NCI-H774 (cell line): ENCODE measurements around the gene LRRC37A3.
"Not testable (repeated sequence)": the region's sequence is repeated elsewhere in the genome, so short reads cannot be mapped to it uniquely, and the experiment has no call there.

Source experiments
- DNase-seq: peaks from one replicate; lab custom pipeline; 2025; lab: John Stamatoyannopoulos, UW

LRRC37A3 gene

DNA sequence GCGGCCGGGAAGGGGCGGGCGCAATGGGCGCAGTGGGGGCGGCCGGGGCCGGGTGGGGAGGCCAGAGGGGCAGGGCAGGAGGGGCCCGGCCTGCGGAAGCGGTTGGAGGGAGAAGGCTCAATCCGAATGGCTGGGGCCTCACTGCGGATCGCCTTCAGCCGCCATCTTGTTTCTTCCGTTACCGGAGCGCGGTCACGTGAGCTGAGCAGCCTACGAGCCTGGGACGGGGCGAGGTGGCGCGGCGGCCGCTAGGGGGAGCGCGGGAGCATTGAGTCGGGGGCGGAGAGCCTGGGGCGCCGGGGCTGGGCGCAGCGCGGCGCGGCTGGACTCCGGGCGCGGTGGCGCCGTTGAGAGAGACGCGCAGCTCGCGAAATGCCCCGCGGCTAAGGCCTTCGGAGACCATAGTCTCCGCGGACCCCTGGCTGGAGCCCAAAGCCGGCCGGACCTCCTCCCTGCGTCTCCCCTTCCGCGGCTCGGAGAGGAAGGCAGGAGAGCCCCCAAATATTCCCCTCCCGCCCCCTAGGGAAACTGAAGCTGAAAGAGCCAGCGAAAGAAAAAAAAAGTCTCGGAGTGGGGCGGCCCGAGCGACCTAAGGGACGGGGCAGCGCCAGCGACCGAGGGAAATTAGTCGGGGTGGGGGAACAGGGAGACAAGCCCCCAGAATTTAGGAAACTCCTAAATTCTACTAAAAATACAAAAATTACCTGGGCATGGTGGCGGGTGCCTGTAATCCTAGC is at the start of gene LRRC37A3:
LRRC37A3 (minus strand) TSS at position 190 of the 737 bp plus-strand sequence. CDS start 22,221 bp downstream, outside the sequence.
- DNase-seq = peak; percentile 98

GRCh38 chr17:64965873-64966287 is 46.6 kb upstream of the LRRC37A3 start:
- DNase-seq = peak; percentile 79

DNA sequence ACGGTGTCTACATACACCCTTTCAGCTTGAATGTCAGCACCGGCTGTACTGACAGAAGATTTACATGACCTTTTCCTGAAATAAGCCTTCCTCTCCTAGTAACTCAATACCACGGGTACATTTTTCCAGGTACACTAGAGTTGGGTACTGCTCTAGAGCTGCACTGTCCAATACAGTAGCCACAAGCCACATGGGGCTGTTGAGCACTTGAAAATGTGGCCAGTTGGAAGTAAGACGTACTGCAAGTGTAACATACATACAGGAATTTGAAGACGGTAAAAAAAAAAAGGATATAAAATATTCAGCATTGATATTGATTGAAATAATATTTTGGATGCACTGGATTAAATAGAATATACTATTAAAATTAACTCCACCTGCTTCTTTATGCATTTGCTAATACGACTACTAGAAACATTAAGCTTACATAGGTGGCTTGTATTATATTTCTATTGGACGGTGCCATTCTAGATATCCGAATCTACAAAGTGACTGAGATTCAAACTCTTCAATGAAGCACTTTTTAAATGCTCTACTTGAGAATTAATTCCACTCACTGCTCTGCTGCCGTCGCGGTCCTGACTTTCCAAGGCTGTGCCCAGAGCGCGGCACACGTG is 46.1 kb upstream of the LRRC37A3 start:
- DNase-seq = not testable (repeated sequence)

- no peak for DNase-seq
Observed at GRCh38 chr17:64964796-64965195, 45.5 kb upstream of the LRRC37A3 start.

GRCh38 chr17:64963814-64964213 is 44.5 kb upstream of the LRRC37A3 start:
- DNase-seq = not testable (repeated sequence)

- peak; percentile 66 for DNase-seq
Observed at GRCh38 chr17:64961563-64962378, 42.5 kb upstream of the LRRC37A3 start.

- DNase-seq = no peak
Observed at GRCh38 chr17:64951877-64952276, 32.6 kb upstream of the LRRC37A3 start.

DNA sequence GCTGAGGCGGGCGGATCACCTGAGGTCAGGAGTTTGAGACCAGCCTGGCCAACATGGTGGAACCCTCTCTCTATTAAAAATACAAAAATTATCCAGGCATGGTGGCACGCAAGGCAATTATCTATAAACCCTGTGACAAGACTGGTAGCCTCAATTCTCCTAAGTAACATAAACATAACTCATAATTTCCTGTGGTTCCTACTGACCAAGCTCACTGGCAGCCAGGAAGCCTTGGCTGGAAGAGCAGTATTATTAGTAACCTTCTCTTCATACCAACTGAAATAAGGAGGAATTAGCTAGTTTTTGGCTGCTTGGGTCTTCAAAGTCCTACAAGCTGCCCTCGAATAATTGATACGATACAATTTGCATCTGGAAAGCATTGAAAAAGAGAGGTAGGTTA is 31.6 kb upstream of the LRRC37A3 start:
- no peak for DNase-seq

GRCh38 chr17:64947152-64947551 is 27.9 kb upstream of the LRRC37A3 start:
- no peak for DNase-seq

DNA sequence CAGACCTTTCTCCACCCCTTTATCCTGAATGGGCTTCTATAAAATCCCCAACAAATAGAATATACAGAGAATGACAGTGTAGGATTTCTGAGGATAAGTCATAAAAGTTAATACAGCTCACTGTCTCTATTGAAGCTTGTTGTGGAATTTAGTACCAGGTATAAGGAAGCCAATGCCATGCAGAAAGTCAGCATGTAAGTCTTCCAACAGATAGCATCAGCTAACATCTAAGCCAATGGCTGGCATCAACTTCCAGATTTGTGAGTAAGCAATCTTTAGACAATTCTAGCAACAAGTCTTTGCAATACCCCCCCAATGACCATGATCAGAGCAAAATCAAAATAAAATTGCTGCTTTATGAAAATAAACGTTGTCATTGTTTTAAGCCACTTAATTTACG is 22.5 kb upstream of the LRRC37A3 start:
- no peak for DNase-seq

DNA sequence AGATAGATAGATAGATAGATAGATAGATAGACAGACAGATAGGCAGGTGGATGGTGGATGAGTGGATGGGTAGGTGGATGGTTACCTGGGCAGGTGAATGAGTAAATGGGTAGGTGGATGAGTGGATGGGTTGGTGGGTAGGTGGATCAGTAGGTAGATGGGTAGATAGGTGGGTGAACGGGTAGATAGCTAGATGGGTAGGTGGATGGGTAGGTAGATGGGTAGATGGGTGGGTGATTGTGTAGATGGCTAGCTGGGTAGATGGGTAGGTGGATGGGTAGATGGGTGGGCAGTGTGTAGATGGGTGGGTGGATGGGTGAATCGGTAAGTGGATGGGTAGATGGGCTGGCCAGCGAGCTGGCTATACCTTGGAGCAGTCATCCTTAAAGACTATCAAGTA is 21.8 kb upstream of the LRRC37A3 start:
- DNase-seq = no peak

- no peak for DNase-seq
Observed at GRCh38 chr17:64940055-64940454, 20.8 kb upstream of the LRRC37A3 start.

GRCh38 chr17:64938925-64939474 is 19.7 kb upstream of the LRRC37A3 start:
- no peak for DNase-seq

DNA sequence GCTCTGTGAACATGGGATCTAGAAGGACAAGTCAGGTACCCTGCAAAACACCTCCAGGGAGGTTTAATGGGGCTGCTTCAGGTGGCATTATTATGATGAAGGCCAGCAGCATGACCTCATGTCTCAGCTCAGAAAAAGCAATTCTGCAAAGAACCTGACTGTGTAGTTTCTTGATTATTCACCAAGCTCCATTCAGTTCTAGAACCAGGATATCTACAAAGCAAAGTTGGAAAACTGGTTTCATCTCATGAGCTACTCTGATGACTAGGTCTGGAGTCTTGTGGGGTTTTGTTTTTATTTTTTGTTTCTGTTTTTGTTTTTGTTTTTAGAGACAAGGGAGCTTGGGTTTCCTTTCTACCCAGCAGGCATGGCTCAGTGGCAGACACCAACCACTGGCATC is 19.0 kb upstream of the LRRC37A3 start:
- no peak for DNase-seq

DNA sequence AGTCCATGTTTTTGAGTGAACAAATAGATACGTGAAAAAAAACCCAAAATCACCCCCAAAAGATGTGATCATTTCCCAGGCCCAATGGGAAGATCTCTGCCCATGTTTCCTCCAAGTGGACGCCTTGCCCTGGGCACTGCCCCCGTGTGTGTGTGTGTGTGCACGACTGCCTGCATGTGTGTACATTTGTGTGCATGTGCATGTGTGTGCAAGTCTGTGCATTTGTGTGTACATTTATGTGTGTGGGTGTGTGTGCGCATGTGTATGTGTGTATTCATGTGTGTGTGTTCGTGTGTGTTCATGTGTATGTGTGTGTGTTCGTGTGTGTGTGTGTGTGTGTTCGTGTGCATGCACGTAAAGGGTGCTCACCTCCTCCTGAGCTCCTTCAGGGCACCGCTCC is 16.8 kb upstream of the LRRC37A3 start:
- no peak for DNase-seq

- DNase-seq = not testable (repeated sequence)
Observed at GRCh38 chr17:64934284-64934778, 15.1 kb upstream of the LRRC37A3 start.

DNA sequence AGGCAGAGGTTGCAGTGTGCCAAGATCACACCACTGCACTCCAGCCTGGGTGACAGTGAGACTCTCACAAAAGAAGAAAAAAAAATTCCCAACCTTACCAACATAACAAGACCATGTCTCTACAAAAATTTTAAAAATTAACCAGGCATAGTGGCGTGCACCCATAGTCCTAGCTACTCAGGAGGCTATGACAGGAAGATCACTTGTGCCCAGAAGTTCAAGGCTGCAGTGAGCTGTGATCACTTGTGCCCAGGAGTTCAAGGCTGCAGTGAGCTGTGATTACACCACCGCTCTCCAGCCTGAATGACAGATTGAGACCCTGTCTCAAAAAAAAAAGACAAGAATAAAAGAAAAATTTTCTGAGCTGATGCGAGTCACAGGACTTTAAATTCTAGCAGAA is 13.6 kb upstream of the LRRC37A3 start:
- not testable (repeated sequence) for DNase-seq

GRCh38 chr17:64930374-64930773 is 11.1 kb upstream of the LRRC37A3 start:
- DNase-seq = not testable (repeated sequence)

GRCh38 chr17:64929419-64930209 is 10.3 kb upstream of the LRRC37A3 start:
- not testable (repeated sequence) for DNase-seq

GRCh38 chr17:64928701-64929100 is 9.4 kb upstream of the LRRC37A3 start:
- not testable (repeated sequence) for DNase-seq

- DNase-seq = peak; percentile 73
Observed at GRCh38 chr17:64927444-64927843, 8.2 kb upstream of the LRRC37A3 start.
